T1000 (cell line): ENCODE results near the gene RPUSD1.
"Not testable (repeated sequence)": the region's sequence is repeated elsewhere in the genome, so short reads cannot be mapped to it uniquely, and the experiment has no call there.

Experiments
- DNase-seq: peaks from one replicate; lab custom pipeline; 2025; ENCODE audit warnings: mixed read lengths; lab: John Stamatoyannopoulos, UW

The RPUSD1 gene, protein sequence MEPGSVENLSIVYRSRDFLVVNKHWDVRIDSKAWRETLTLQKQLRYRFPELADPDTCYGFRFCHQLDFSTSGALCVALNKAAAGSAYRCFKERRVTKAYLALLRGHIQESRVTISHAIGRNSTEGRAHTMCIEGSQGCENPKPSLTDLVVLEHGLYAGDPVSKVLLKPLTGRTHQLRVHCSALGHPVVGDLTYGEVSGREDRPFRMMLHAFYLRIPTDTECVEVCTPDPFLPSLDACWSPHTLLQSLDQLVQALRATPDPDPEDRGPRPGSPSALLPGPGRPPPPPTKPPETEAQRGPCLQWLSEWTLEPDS

DNA sequence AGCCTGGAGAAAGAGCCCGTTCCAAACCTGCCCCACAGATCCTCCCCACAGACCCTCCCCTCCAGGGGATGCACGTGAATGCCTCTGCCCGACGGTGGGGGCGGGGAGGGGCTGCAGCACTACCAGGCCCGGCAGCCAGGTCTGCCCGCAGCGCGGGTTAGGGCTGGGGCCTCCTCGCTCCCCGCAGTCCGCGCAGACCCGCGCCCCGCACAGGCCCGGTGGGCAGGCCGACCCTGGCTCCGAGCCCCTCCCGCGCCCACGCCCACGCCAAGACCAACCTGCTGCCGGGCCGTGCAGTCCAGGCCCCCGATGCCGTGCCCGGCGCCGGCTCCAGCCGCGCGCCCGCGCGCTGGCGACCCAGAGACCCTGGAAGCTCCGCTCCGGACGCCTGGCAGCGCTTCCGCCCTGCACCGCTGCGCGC lies at the start of gene RPUSD1:
Gene RPUSD1, minus strand, starts transcription at position 404 of the 421 bp plus-strand sequence. CDS start 644 bp downstream, outside the sequence.
- no peak for DNase-seq

GRCh38 chr16:836822-837221 lies 48.6 kb upstream of the RPUSD1 start:
- DNase-seq, result not testable (repeated sequence)

- DNase-seq, result no peak
Observed at GRCh38 chr16:836221-836620, 48.0 kb upstream of the RPUSD1 start.

- DNase-seq, result no peak
Observed at GRCh38 chr16:835373-835772, 47.2 kb upstream of the RPUSD1 start.

GRCh38 chr16:833411-833810 lies 45.2 kb upstream of the RPUSD1 start:
- DNase-seq, result no peak

- no peak for DNase-seq
Observed at GRCh38 chr16:832652-833336, 44.6 kb upstream of the RPUSD1 start.

DNA sequence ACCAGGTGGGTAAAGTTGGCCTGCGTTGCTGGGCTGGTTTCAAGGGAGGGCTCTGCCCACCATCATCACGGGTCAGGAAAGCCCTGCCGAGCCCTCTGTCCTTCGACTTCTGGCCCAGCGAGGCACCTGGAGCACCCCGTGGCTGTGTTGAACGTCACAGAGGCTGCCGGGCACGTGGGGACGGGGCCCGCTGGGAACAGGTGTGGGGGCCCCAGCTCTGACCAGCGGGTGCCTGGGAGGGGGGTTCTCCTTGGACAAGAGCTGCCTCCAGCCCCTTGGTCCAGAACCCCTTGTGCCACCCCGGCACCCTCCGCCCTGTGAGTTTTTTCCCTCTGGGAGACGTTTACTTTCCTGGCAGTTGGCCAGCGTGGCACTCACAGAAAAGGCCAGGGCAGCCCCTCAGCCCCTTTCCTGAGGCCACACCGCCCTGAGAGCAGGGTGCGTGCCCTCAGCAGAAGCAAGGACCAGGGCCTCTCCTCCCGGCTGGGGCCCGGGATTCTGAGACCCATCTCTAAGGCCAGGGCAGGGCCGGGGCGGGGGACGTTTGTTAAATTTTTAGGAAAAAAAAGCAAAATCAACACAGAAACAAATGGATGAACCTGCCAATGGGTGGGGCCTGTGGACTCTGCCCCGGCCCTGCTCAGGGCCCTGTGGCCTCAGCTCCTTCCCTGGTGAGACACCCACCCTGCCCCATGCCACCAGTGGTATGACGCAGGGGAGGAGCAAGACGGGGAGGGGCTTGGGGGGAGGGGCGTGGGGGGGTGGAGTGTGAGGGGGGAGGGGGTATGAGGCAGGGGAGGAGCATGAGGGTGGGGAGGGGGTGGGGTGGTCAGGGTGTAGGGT lies 43.6 kb upstream of the RPUSD1 start:
- DNase-seq, result no peak

GRCh38 chr16:830871-831570 lies 42.8 kb upstream of the RPUSD1 start:
- DNase-seq, result no peak

GRCh38 chr16:830107-830870 lies 42.1 kb upstream of the RPUSD1 start:
- DNase-seq, result no peak

DNA sequence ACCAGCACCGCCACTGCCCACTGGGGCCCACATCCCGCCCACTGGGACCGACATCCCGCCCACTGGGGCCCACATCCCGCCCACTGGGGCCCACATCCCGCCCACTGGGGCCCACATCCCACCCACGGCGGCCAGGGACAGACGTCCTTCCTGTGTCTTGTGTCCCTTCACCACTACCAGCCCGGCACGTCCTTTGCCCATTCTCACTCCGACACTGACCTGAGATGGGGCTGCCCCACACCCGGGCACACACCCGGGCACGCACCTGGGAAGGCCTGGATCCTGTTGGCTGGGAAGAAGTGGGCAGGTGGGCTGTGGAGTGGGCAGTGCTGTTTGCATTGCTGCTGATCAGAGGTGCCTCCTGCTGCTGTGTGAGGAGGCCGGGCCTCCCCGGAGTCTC lies 40.7 kb upstream of the RPUSD1 start:
- no peak for DNase-seq

DNA sequence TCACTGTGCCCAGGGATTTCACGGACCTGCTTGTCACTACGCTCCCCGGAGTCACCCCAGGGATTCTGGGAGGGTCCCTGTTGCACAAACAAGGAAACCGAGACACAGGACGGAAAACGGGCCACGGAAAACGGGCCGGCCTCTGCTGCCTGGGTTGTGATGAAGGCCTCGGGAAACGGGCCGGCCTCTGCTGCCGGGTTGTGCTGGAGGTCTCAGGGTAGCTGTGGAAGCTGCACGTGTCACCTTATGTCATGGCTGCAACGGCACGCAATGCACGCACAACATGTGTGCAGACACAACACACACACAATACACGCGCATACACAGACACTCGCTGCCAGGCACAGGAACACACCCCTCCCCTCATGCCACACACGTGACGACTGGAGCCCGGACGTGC lies 39.3 kb upstream of the RPUSD1 start:
- DNase-seq, result no peak

DNA sequence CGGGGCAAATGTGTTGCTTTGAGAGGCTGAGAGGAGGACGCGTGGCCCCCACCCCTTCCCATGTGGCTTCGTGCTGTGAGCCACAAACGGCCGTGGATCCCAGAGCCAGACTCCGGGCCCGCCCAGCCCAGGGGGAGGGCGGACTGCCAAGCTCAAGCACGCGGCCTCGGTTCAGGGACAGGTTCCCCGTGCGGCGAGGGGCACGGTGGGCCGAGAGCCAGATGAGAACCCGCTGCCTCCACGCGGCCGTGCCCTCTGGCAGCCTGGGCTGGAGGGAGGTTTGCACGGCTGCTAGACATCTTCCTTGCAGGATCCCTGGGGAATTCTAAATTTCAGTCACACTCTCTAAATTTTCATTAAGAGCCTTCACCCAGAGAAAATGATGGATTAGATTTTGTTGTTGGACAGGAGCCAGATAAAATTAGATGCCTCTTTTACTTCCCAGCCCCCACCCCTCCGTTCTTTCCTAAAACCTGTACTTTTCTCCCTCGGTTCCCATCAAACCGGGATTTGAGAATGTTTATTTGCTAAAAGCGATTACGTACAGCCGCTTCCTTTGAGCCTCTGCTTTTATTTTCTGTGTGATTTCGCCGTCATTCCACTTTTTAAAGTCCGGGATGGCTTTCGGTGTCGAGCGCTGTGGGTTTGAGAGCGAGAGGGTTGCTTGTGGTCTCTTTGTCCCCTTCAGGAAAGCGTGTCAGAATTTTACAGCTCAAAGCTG lies 37.3 kb upstream of the RPUSD1 start:
- no peak for DNase-seq

- DNase-seq, result no peak
Observed at GRCh38 chr16:824601-825000, 36.4 kb upstream of the RPUSD1 start.

GRCh38 chr16:824194-824593 lies 36.0 kb upstream of the RPUSD1 start:
- no peak for DNase-seq

- DNase-seq, result no peak
Observed at GRCh38 chr16:822909-823297, 34.7 kb upstream of the RPUSD1 start.

- DNase-seq, result no peak
Observed at GRCh38 chr16:822174-822908, 34.2 kb upstream of the RPUSD1 start.

- no peak for DNase-seq
Observed at GRCh38 chr16:821751-822150, 33.6 kb upstream of the RPUSD1 start.

GRCh38 chr16:820748-821147 lies 32.6 kb upstream of the RPUSD1 start:
- DNase-seq, result no peak

DNA sequence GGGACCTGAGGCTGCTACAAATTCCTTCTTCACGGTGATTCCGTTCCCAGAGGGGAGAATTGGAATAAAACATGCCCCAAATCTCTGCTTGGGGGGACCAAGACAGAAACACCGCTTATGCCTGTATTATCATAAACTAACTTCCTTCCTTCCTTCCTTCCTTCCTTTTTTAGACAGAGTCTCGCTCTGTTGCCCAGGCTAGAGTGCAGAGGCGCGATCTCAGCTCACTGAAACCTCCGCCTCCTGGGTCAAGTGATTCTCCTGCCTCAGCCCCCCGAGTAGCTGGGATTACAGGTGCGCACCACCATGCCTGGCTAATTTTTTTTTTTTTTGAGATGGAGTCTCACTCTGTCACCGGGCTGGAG lies 31.8 kb upstream of the RPUSD1 start:
- DNase-seq, result not testable (repeated sequence)
